ENCODE measurements around the gene LGI4.

Gene LGI4

DNA sequence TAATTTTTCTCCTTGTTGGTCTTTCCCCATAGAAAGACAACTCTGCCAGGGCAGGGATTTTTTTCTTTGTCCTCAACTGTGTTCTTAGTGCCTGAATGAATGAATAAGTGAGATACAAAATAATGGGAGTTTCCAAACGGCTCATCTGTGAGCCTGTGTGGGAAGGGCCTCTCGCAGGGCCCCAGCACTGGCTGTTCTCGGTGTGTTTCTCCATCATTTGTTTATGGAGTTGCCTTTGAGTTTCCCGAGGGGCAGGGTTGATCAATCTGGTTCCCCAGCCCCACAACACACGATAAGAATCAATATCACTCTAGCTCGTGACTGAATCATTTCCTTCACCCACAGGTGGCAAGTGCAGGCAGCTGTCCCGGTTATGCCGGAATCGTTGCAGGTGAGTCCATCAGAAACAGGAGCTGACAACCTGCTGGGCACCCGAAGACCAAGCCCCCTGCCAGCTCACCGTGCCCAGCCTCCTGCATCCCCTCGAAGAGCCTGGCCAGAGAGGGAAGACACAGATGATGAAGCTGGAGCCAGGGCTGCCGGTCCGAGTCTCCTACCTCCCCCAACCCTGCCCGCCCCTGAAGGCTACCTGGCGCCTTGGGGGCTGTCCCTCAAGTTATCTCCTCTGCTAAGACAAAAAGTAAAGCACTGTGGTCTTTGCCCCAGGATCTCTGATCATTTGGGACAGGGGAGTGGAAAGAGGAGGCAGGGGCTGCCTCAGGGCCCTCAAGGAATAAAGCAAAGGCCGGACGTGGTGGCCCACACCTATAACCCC, 34.5 kb upstream of the LGI4 start:
- Histone ChIP-seq H3K36me3 (ENCODE audit: control insufficient read depth, insufficient read depth, low read length) (peaks cover 16% of the 10 kb centered on the region), H3K4me3 (replicated peaks; ENCODE audit: low read depth, low read length) (no peak overlapping the region), H3K27me3 (replicated peaks; ENCODE audit: control insufficient read depth, insufficient read depth, low read length) (no peaks in the 10 kb centered on the region)
- no peak for DNase-seq (ENCODE audit: extremely low read depth, insufficient read length)
- TF ChIP-seq, protein P1, sequence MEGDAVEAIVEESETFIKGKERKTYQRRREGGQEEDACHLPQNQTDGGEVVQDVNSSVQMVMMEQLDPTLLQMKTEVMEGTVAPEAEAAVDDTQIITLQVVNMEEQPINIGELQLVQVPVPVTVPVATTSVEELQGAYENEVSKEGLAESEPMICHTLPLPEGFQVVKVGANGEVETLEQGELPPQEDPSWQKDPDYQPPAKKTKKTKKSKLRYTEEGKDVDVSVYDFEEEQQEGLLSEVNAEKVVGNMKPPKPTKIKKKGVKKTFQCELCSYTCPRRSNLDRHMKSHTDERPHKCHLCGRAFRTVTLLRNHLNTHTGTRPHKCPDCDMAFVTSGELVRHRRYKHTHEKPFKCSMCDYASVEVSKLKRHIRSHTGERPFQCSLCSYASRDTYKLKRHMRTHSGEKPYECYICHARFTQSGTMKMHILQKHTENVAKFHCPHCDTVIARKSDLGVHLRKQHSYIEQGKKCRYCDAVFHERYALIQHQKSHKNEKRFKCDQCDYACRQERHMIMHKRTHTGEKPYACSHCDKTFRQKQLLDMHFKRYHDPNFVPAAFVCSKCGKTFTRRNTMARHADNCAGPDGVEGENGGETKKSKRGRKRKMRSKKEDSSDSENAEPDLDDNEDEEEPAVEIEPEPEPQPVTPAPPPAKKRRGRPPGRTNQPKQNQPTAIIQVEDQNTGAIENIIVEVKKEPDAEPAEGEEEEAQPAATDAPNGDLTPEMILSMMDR (IDR thresholded peaks at IDR 0.05; ENCODE audit: insufficient read depth, low read length, poor library complexity, severe bottlenecking) = no peak

DNA sequence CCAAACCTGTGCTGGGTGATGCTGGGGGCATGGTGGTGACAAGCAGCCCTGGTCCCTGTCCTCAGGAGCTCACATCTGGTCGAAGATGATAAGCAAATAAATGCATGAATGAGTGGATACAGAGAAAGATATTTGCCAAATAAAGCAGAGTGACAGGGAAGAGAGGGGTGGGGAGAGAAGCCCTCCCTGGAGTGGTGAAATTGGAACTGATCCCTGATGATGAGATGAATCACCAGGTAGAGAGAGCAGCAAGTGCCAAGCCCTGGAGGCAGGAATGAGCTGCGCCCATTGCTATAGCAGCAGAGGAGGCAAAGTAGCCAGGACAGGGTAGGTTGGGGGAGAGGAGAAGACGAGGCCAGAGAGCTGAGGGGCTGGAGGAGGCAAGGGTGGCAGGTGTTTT, 33.3 kb upstream of the LGI4 start:
- Histone ChIP-seq H3K27me3 (replicated peaks; ENCODE audit: control insufficient read depth, insufficient read depth, low read length) (no peaks in the 10 kb centered on the region), H3K4me3 (replicated peaks; ENCODE audit: low read depth, low read length) (no peak overlapping the region), H3K36me3 (ENCODE audit: control insufficient read depth, insufficient read depth, low read length) (peaks cover 22% of the 10 kb centered on the region)
- no peak for DNase-seq (ENCODE audit: extremely low read depth, insufficient read length)
- TF ChIP-seq, protein P1 (IDR thresholded peaks at IDR 0.05; ENCODE audit: insufficient read depth, low read length, poor library complexity, severe bottlenecking) = no peak

DNA sequence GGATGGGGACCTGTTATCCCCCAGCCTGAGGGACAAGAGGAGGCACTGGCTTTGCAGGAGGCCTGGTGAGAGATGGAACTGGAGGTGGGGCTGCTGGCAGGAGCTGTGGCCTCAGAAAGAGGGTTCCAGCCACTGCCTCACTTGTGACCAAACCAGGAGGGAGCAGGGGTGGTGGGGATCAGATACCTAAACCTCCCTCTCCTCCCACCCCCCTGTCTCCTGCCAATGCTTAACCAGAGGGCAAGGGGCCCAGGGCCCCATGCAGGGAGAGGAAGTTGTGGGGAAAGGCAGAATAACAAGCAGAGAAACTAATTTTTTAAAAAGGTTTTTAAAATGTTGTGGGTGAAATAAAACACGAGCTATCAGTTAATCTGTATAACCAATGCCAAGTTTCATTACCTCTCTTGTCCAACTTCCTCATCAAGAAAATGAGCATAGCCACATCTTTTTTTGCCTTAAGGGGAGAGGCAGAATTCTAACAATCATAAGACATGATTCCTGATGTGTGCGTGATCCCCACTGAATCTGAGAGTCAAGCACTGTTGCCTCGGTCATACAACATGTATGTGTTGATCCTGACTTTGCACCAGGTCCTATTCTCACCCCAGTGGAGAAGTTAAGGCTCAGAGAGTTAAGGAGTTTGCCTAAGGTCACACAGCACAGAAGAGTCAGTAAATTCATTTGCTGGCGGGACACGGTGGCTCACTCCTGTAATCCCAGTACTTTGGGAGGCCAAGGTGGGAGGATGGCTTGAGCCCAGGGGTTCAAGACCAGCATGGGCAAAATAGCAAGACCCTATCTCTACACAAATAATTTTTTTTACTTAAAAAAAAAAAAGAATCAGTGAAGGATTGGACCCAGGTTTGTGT, 32.6 kb upstream of the LGI4 start:
- peaks cover 26% of the 10 kb centered on the region for H3K36me3 ChIP-seq (ENCODE audit: control insufficient read depth, insufficient read depth, low read length)
- TF ChIP-seq, protein P1 (IDR thresholded peaks at IDR 0.05; ENCODE audit: insufficient read depth, low read length, poor library complexity, severe bottlenecking) = no peak
- no peak for DNase-seq (ENCODE audit: extremely low read depth, insufficient read length)
- no peak overlapping the region for H3K4me3 ChIP-seq (replicated peaks; ENCODE audit: low read depth, low read length)
- H3K27me3 ChIP-seq (replicated peaks; ENCODE audit: control insufficient read depth, insufficient read depth, low read length) = no peaks in the 10 kb centered on the region

DNA sequence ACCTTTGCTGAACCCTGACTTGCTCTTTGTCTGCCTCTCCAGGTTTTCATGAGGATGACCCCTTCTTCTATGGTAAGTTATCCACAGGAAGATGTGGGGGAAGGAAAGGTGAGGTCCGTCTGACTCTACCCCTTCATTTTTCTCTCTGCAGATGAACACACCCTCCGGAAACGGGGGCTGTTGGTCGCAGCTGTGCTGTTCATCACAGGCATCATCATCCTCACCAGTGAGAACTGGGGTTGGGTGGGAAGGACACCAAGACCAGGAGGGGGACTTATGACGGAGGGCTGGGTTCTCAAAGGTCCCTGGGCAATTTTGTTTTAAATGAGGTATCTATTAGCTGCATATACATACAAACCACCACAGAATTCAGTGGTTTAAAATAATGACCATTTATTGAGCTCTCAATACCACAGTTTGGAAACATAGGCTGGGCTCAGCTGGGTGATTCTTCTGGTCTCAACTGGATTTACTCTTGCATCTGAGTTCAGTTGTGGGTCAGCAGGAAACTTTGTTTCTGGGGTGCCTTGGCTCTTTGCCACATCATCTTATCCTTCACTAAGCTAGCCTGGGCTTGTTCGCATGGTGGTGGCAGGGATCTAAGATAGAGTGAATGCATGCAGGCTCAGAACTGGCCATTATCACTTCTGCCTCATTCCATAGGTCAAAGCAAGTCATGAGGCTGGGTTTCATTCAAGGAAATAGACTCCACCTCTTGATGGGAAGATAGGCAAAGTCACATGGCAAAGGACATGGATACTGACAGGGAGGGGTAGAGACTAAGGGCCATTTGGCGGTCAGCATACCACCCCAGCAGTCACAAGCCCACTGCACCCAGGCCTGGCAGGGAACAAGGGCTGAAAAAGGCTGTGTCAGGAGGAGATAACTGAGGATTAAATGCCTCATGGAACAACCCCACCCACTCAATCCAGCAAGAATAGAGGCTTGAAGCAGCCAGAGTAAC, 31.5 kb upstream of the LGI4 start:
- TF ChIP-seq, protein P1 (IDR thresholded peaks at IDR 0.05; ENCODE audit: insufficient read depth, low read length, poor library complexity, severe bottlenecking) = no peak
- Histone ChIP-seq H3K4me3 (replicated peaks; ENCODE audit: low read depth, low read length) (no peak overlapping the region), H3K27me3 (replicated peaks; ENCODE audit: control insufficient read depth, insufficient read depth, low read length) (no peaks in the 10 kb centered on the region), H3K36me3 (ENCODE audit: control insufficient read depth, insufficient read depth, low read length) (peaks cover 32% of the 10 kb centered on the region)
- no peak for DNase-seq (ENCODE audit: extremely low read depth, insufficient read length)
